ENCODE data around the gene TRIM44.
"Not testable (repeated sequence)": the region's sequence is repeated elsewhere in the genome, so short reads cannot be mapped to it uniquely, and the experiment has no call there.

Gene TRIM44

DNA sequence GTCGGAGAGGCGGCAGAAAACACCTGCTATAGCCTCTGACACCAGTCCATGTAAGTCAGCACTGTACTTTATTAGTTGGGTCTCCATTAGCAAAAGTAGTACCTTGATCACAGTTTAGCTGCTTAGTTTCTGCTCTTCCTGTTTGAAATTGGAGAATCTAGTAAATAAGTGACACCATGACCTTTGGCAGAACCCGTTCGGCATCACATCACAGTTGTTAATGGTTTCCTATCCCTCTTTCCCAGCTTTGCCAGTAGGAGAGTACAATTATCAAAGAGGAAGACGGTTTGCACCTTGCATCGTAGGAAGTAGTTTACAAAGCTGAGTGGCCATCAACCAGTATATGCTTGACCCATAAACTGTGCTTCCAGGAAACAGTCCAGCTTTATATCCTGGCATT lies 101.8 kb downstream of the TRIM44 start:
- Histone ChIP-seq H3K4me2 (ENCODE audit: insufficient read depth, low read length, poor library complexity, severe bottlenecking) (no peak overlapping the region), H3K4ac (ENCODE audit: low read length) (no peak overlapping the region), H3K23ac (ENCODE audit: low read depth, low read length, poor library complexity) (no peak overlapping the region), H3K4me3 (ENCODE audit: low read length in 2 of 2) (no peak overlapping the region), H3K18ac (ENCODE audit: low read length) (no peak overlapping the region), H3K9ac (ENCODE audit: low read depth, low read length, poor library complexity) (no peak overlapping the region), H3K79me1 (ENCODE audit: low read depth, low read length) (no peaks in the 10 kb centered on the region), H3K27me3 (ENCODE audit: control insufficient read depth in 3 of 3, insufficient read depth in 3 of 3, low read depth in 1 of 3, low read length in 3 of 3) (no peaks in the 10 kb centered on the region), H2BK15ac (ENCODE audit: low read length) (no peak overlapping the region), H4K8ac (ENCODE audit: low read depth, low read length) (no peak overlapping the region), H3K14ac (ENCODE audit: low read length) (no peak overlapping the region), H2AK5ac (ENCODE audit: low read depth, low read length) (no peak overlapping the region), H4K91ac (ENCODE audit: low read depth, low read length, poor library complexity) (no peak overlapping the region), H3K4me1 (ENCODE audit: control insufficient read depth in 2 of 2, insufficient read depth in 1 of 2, low read depth in 1 of 2, low read length in 2 of 2) (no peaks in the 10 kb centered on the region), H3K9me3 (replicated peaks in 1 of 2; ENCODE audit: control insufficient read depth in 2 of 2, insufficient read depth in 1 of 2, low read depth in 1 of 2, low read length in 2 of 2) (no peaks in the 10 kb centered on the region), H2BK120ac (ENCODE audit: low read depth, low read length) (no peak overlapping the region), H2AFZ (ENCODE audit: low read length) (no peak overlapping the region), H2BK12ac (ENCODE audit: low read length) (no peak overlapping the region), H3K36me3 (replicated peaks in 1 of 2; ENCODE audit: control insufficient read depth in 2 of 2, insufficient read depth in 2 of 2, low read length in 2 of 2) (no peaks in the 10 kb centered on the region), H3K27ac (replicated peaks; ENCODE audit: low read length) (no peak overlapping the region), H2BK5ac (ENCODE audit: low read length) (no peak overlapping the region)
- no peak for DNase-seq (ENCODE audit: low spot score)
- whole genome bisulfite sequencing, 2 donors (ENCODE audit: extremely low coverage in 2 of 2, insufficient read length in 2 of 2, insufficient replicate concordance in 1 of 2), result no CpG with 5 or more reads among the region's 6 CpGs

- no peaks in the 10 kb centered on the region for H3K4me1 ChIP-seq (ENCODE audit: control insufficient read depth in 2 of 2, insufficient read depth in 1 of 2, low read depth in 1 of 2, low read length in 2 of 2)
- H3K36me3 ChIP-seq (replicated peaks in 1 of 2; ENCODE audit: control insufficient read depth in 2 of 2, insufficient read depth in 2 of 2, low read length in 2 of 2), result no peaks in the 10 kb centered on the region
- H3K4me2 ChIP-seq (ENCODE audit: insufficient read depth, low read length, poor library complexity, severe bottlenecking), result no peak overlapping the region
- H3K4ac ChIP-seq (ENCODE audit: low read length), result no peak overlapping the region
- no peak overlapping the region for H3K23ac ChIP-seq (ENCODE audit: low read depth, low read length, poor library complexity)
- H2AFZ ChIP-seq (ENCODE audit: low read length), result no peak overlapping the region
- WGBS, 2 donors (ENCODE audit: extremely low coverage in 2 of 2, insufficient read length in 2 of 2, insufficient replicate concordance in 1 of 2), result no CpG with 5 or more reads among the region's 1 CpG
- H2BK5ac ChIP-seq (ENCODE audit: low read length), result no peak overlapping the region
- no peak overlapping the region for H3K4me3 ChIP-seq (ENCODE audit: low read length in 2 of 2)
- H3K27me3 ChIP-seq (ENCODE audit: control insufficient read depth in 3 of 3, insufficient read depth in 3 of 3, low read depth in 1 of 3, low read length in 3 of 3), result no peaks in the 10 kb centered on the region
- H3K14ac ChIP-seq (ENCODE audit: low read length), result no peak overlapping the region
- H3K79me1 ChIP-seq (ENCODE audit: low read depth, low read length), result no peaks in the 10 kb centered on the region
- no peak overlapping the region for H3K18ac ChIP-seq (ENCODE audit: low read length)
- H2AK5ac ChIP-seq (ENCODE audit: low read depth, low read length), result no peak overlapping the region
- H3K9ac ChIP-seq (ENCODE audit: low read depth, low read length, poor library complexity), result no peak overlapping the region
- no peak overlapping the region for H3K27ac ChIP-seq (replicated peaks; ENCODE audit: low read length)
- no peak overlapping the region for H4K8ac ChIP-seq (ENCODE audit: low read depth, low read length)
- no peak for DNase-seq (ENCODE audit: low spot score)
- H2BK12ac ChIP-seq (ENCODE audit: low read length), result no peak overlapping the region
- H2BK15ac ChIP-seq (ENCODE audit: low read length), result no peak overlapping the region
- no peaks in the 10 kb centered on the region for H3K9me3 ChIP-seq (replicated peaks in 1 of 2; ENCODE audit: control insufficient read depth in 2 of 2, insufficient read depth in 1 of 2, low read depth in 1 of 2, low read length in 2 of 2)
- no peak overlapping the region for H2BK120ac ChIP-seq (ENCODE audit: low read depth, low read length)
- H4K91ac ChIP-seq (ENCODE audit: low read depth, low read length, poor library complexity), result no peak overlapping the region
Measured at GRCh38 chr11:35765211-35765610, 102.6 kb downstream of the TRIM44 start.

GRCh38 chr11:35766651-35767050 lies 104.1 kb downstream of the TRIM44 start:
- H3K36me3 ChIP-seq (replicated peaks in 1 of 2; ENCODE audit: control insufficient read depth in 2 of 2, insufficient read depth in 2 of 2, low read length in 2 of 2), result no peaks in the 10 kb centered on the region
- H2BK15ac ChIP-seq (ENCODE audit: low read length), result no peak overlapping the region
- H3K23ac ChIP-seq (ENCODE audit: low read depth, low read length, poor library complexity), result no peak overlapping the region
- no CpG with 5 or more reads among the region's 4 CpGs for WGBS, 2 donors (ENCODE audit: extremely low coverage in 2 of 2, insufficient read length in 2 of 2, insufficient replicate concordance in 1 of 2)
- DNase-seq (ENCODE audit: low spot score), result no peak
- no peak overlapping the region for H4K91ac ChIP-seq (ENCODE audit: low read depth, low read length, poor library complexity)
- H3K79me1 ChIP-seq (ENCODE audit: low read depth, low read length), result no peaks in the 10 kb centered on the region
- no peak overlapping the region for H3K4me3 ChIP-seq (ENCODE audit: low read length in 2 of 2)
- H4K8ac ChIP-seq (ENCODE audit: low read depth, low read length), result no peak overlapping the region
- no peak overlapping the region for H3K27ac ChIP-seq (replicated peaks; ENCODE audit: low read length)
- peaks cover 0 to 3% of the 10 kb centered on the region in 2 donors for H3K9me3 ChIP-seq (replicated peaks in 1 of 2; ENCODE audit: control insufficient read depth in 2 of 2, insufficient read depth in 1 of 2, low read depth in 1 of 2, low read length in 2 of 2)
- H3K4me1 ChIP-seq (ENCODE audit: control insufficient read depth in 2 of 2, insufficient read depth in 1 of 2, low read depth in 1 of 2, low read length in 2 of 2), result no peaks in the 10 kb centered on the region
- H2BK5ac ChIP-seq (ENCODE audit: low read length), result no peak overlapping the region
- no peak overlapping the region for H2BK12ac ChIP-seq (ENCODE audit: low read length)
- H3K9ac ChIP-seq (ENCODE audit: low read depth, low read length, poor library complexity), result no peak overlapping the region
- no peak overlapping the region for H3K4me2 ChIP-seq (ENCODE audit: insufficient read depth, low read length, poor library complexity, severe bottlenecking)
- H3K14ac ChIP-seq (ENCODE audit: low read length), result no peak overlapping the region
- no peak overlapping the region for H3K4ac ChIP-seq (ENCODE audit: low read length)
- no peak overlapping the region for H2AFZ ChIP-seq (ENCODE audit: low read length)
- H2BK120ac ChIP-seq (ENCODE audit: low read depth, low read length), result no peak overlapping the region
- H2AK5ac ChIP-seq (ENCODE audit: low read depth, low read length), result no peak overlapping the region
- H3K18ac ChIP-seq (ENCODE audit: low read length), result no peak overlapping the region
- no peaks in the 10 kb centered on the region for H3K27me3 ChIP-seq (ENCODE audit: control insufficient read depth in 3 of 3, insufficient read depth in 3 of 3, low read depth in 1 of 3, low read length in 3 of 3)

DNA sequence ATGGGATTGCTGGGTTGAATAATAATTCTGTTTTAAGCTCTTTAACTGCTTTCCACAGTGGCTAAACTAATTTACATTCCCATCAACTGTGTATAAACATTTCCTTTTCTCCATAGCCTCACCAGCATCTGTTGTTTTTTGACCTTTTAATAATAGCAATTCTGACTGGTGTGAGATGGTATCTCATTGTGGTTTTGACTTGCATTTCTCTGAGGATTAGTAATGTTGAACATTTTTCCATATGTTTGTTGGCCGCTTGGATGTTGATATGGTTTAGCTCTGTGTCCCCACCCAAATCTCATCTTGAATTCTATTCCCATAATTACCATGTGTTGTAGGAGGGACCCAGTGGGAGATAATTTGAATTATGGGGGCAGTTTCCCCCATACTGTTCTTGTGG lies 107.8 kb downstream of the TRIM44 start:
- H3K27me3 ChIP-seq (ENCODE audit: control insufficient read depth in 3 of 3, insufficient read depth in 3 of 3, low read depth in 1 of 3, low read length in 3 of 3); H2AFZ ChIP-seq (ENCODE audit: low read length); H2BK12ac ChIP-seq (ENCODE audit: low read length); H3K79me1 ChIP-seq (ENCODE audit: low read depth, low read length); H3K27ac ChIP-seq (replicated peaks; ENCODE audit: low read length); H2BK120ac ChIP-seq (ENCODE audit: low read depth, low read length); H3K4me1 ChIP-seq (ENCODE audit: control insufficient read depth in 2 of 2, insufficient read depth in 1 of 2, low read depth in 1 of 2, low read length in 2 of 2); H3K14ac ChIP-seq (ENCODE audit: low read length); H3K9me3 ChIP-seq (replicated peaks in 1 of 2; ENCODE audit: control insufficient read depth in 2 of 2, insufficient read depth in 1 of 2, low read depth in 1 of 2, low read length in 2 of 2); H2BK15ac ChIP-seq (ENCODE audit: low read length); DNase-seq (ENCODE audit: low spot score); H2BK5ac ChIP-seq (ENCODE audit: low read length); H4K8ac ChIP-seq (ENCODE audit: low read depth, low read length); H2AK5ac ChIP-seq (ENCODE audit: low read depth, low read length); H3K4ac ChIP-seq (ENCODE audit: low read length); H3K9ac ChIP-seq (ENCODE audit: low read depth, low read length, poor library complexity); H3K36me3 ChIP-seq (replicated peaks in 1 of 2; ENCODE audit: control insufficient read depth in 2 of 2, insufficient read depth in 2 of 2, low read length in 2 of 2); H4K91ac ChIP-seq (ENCODE audit: low read depth, low read length, poor library complexity); H3K4me3 ChIP-seq (ENCODE audit: low read length in 2 of 2); H3K23ac ChIP-seq (ENCODE audit: low read depth, low read length, poor library complexity); H3K4me2 ChIP-seq (ENCODE audit: insufficient read depth, low read length, poor library complexity, severe bottlenecking); H3K18ac ChIP-seq (ENCODE audit: low read length): not testable (repeated sequence)
- WGBS, 2 donors (ENCODE audit: extremely low coverage in 2 of 2, insufficient read length in 2 of 2, insufficient replicate concordance in 1 of 2), result no CpG with 5 or more reads among the region's 1 CpG
